Upper lobe of left lung (tissue), 6 donors: ENCODE results near the gene SLC11A2. TPM values are rescaled to one million over a fixed set of nuclear protein-coding genes. Genes with fewer than 3 reads are reported as not detected.

Source experiments
- ATAC-seq, 2 donors: fragments of 200-7000 bp; cut with Tn5 transposase; one replicate each; pipeline ENCODE4 v1.9.1; 2022; ENCODE audit warnings: mild to moderate bottlenecking in 2 of 2, moderate library complexity in 2 of 2; ENCODE audit not compliant: low FRiP score in 2 of 2
- DNase-seq, 2 donors: peaks; one replicate each; pipeline ENCODE4 v3.0.0-alpha.2; 2019 to 2020
- H3K27ac ChIP-seq, 4 donors: fragments of 200-600 bp; sonication (generic); one replicate each; pipeline ENCODE4 v1.5.1; 2016 to 2019
- H3K27me3 ChIP-seq, 4 donors: fragments of 200-600 bp; sonication (generic); one replicate each; pipeline ENCODE4 v1.5.1; 2017 to 2019
- H3K36me3 ChIP-seq, 4 donors: fragments of 200-600 bp; sonication (generic); one replicate each; pipeline ENCODE4 v1.5.1; 2016 to 2019
- H3K4me1 ChIP-seq, 4 donors: fragments of 200-600 bp; sonication (generic); one replicate each; pipeline ENCODE4 v1.5.1; 2018 to 2019
- H3K4me3 ChIP-seq, 4 donors: fragments of 200-600 bp; sonication (generic); one replicate each; pipeline ENCODE4 v1.5.1; 2017 to 2019; ENCODE audit warnings: mild to moderate bottlenecking in 2 of 4, moderate library complexity in 1 of 4
- H3K9me3 ChIP-seq, 4 donors: fragments of 200-600 bp; sonication (generic); one replicate each; pipeline ENCODE4 v1.5.1; 2018 to 2019
- EP300 ChIP-seq, 4 donors: sonication (generic); formaldehyde crosslinking; IDR thresholded peaks; one replicate each; pipeline ENCODE4 v1.5.1; 2017; ENCODE audit warnings: antibody characterized with exemption in 4 of 4, control low read depth in 2 of 4
- POLR2A ChIP-seq, 4 donors: fragments of 450-650 bp; IDR thresholded peaks; one replicate each; pipeline ENCODE4 v1.5.1; 2016 to 2017; ENCODE audit warnings: antibody characterized with exemption in 4 of 4, mild to moderate bottlenecking in 2 of 4
- POLR2AphosphoS5 ChIP-seq, 2 donors: sonication (generic); formaldehyde crosslinking; IDR thresholded peaks; one replicate each; pipeline ENCODE4 v1.5.1; 2017; ENCODE audit warnings: antibody characterized with exemption in 2 of 2
- WGBS, 2 donors: methylation state at CpG; one replicate each; pipeline ENCODE4 v1.1.5; 2017 to 2018; 5-methylcytosine and 5-hydroxymethylcytosine counted together
- total RNA-seq, 6 donors: library from RNA; depleted of rRNA in 4 of 6; stranded (reverse); fragments of >200 nt in 4 of 6; gene quantifications; one replicate each; pipeline versions ENCODE4 v1.1.0 to v1.2.1, GENCODE V29; 2016 to 2021
- TF ChIP-seq, protein P1 (sequence below), 6 experiments: fragments of 450-650 bp in 4 of 6; fragments of 200-600 bp in 2 of 6; sonication (generic) in 2 of 6; IDR thresholded peaks; one replicate each; pipeline ENCODE4 v1.5.1; 2016 to 2019; ENCODE audit warnings: antibody characterized with exemption in 6 of 6
- donor health status: DM: no; HTN: no; CAD: no; lungs with moderate emphysema.
- donor health status: DM: no; HTN: yes; CAD: no; lungs with severe emphysema.

SLC11A2 gene
- total RNA-seq, 6 donors from 2014 or later, result 67.3 to 110 (median 87.0) TPM

DNA sequence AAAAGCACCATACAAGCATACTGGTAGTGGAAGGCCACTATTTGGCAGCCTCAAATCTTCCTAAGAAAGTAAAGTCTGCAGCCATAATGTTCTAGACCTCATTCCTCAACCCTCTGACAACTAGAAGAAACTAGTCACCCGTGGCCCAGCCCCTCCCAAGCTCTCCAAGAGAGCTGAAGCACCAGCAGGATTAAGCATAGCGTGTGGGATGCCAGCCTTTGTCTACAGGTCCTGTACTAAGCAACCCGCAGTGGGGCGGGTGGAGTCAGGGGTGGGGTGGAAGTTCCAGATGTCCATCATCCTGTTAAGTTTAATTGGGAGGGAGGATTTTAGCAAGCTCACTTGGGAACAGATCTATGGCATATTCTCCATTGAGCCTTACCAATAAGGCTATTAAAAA lies 14.2 kb downstream of the SLC11A2 start:
- DNase-seq (peak in 1 of 2 donors; percentile 63), ATAC-seq (peak in 1 of 2 donors; percentile 58)
- peak overlapping the region in 3 of 4 donors; percentile 36 to 72 (median 53) for H3K27ac ChIP-seq
- H3K27me3 ChIP-seq, result no peaks in the 10 kb centered on the region
- WGBS, 2 donors, result 27 to 52% methylated on average over 4 of the region's 4 CpGs
- no peaks in the 10 kb centered on the region for H3K9me3 ChIP-seq
- H3K36me3 ChIP-seq, result peaks cover 0 to 15% (median 8%) of the 10 kb centered on the region in 4 donors
- peaks cover 26 to 52% (median 29%) of the 10 kb centered on the region in 4 donors for H3K4me1 ChIP-seq
- TF ChIP-seq EP300 (IDR thresholded peaks at IDR 0.05) (no peak), POLR2AphosphoS5 (IDR thresholded peaks at IDR 0.05) (no peak), POLR2A (IDR thresholded peaks at IDR 0.05) (no peak)
- TF ChIP-seq, protein P1, sequence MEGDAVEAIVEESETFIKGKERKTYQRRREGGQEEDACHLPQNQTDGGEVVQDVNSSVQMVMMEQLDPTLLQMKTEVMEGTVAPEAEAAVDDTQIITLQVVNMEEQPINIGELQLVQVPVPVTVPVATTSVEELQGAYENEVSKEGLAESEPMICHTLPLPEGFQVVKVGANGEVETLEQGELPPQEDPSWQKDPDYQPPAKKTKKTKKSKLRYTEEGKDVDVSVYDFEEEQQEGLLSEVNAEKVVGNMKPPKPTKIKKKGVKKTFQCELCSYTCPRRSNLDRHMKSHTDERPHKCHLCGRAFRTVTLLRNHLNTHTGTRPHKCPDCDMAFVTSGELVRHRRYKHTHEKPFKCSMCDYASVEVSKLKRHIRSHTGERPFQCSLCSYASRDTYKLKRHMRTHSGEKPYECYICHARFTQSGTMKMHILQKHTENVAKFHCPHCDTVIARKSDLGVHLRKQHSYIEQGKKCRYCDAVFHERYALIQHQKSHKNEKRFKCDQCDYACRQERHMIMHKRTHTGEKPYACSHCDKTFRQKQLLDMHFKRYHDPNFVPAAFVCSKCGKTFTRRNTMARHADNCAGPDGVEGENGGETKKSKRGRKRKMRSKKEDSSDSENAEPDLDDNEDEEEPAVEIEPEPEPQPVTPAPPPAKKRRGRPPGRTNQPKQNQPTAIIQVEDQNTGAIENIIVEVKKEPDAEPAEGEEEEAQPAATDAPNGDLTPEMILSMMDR (IDR thresholded peaks at IDR 0.05), result no peak
- H3K4me3 ChIP-seq, result no peak overlapping the region

DNA sequence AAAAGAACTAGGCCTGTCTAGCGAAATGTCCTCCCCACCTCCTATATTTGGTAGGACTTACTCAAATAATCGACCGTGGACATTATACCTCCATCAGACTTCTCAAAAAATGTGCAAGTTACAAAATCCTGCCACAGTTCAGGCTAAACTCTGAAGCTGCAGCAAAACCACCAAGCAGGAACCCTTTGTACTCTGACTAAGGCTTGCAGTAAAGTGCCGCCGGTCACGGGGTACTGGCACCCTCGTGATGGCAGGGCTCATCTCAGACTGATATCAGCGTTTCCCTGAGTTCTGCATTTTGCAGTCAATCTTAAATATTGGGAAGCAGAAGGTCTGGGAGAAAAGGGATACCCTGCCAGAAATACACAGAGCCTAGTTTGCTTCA lies 17.1 kb downstream of the SLC11A2 start:
- DNase-seq (peak in 1 of 2 donors; percentile 90), ATAC-seq (peak; percentile 76 to 85)
- H3K9me3 ChIP-seq, result no peaks in the 10 kb centered on the region
- peaks cover 4 to 37% (median 15%) of the 10 kb centered on the region in 4 donors for H3K36me3 ChIP-seq
- H3K4me1 ChIP-seq, result peaks cover 29 to 61% (median 30%) of the 10 kb centered on the region in 4 donors
- 34 to 66% methylated on average over 8 of the region's 8 CpGs for WGBS, 2 donors
- no peaks in the 10 kb centered on the region for H3K27me3 ChIP-seq
- H3K4me3 ChIP-seq, result peak overlapping the region in 2 of 4 donors; percentile 5 to 13
- TF ChIP-seq, protein P1 (IDR thresholded peaks at IDR 0.05), result no peak
- peak; percentile 14 to 58 for TF ChIP-seq POLR2AphosphoS5 (IDR thresholded peaks at IDR 0.05)
- peak in 1 of 4 donors; percentile 82 for TF ChIP-seq EP300 (IDR thresholded peaks at IDR 0.05)
- peak in 2 of 4 donors; percentile 21 to 67 for TF ChIP-seq POLR2A (IDR thresholded peaks at IDR 0.05)
- H3K27ac ChIP-seq, result peak overlapping the region; percentile 30 to 72 (median 53)

DNA sequence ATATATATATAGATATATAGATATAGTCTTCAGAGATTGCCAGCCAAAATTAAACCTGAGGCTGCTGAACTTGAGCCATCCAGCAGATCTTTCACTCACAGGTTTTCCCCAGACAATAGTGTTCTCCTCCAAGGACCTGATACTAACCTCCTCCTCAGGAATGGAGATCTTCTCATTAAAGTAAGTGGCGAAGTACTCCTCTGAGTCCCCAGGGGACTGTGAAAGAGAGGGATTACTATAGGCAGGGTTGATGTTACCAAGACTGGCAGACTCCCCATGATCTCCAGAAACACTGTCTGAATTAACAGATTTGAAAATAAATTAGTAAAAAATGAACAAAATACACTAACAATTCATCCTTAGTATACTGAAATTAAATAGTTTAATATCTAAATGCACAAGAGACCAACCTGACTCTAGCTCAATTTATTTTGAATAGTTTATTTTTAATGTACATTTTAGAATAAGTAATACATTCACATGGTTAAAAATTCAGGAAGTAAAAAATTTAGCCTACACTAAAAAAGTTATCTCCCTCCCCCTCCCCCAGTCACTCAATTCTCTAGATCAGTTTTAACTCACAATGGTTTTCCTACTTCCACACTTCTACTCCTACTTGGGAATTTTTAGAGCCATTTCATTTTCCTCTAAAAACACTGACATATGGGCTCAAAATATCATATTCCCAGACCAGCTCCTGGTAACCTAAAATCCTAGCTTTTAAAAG lies 17.7 kb downstream of the SLC11A2 start:
- peaks cover 24 to 55% (median 24%) of the 10 kb centered on the region in 4 donors for H3K4me1 ChIP-seq
- H3K9me3 ChIP-seq, result no peaks in the 10 kb centered on the region
- ATAC-seq (no peak), DNase-seq (no peak)
- H3K4me3 ChIP-seq, result peak overlapping the region in 2 of 4 donors; percentile 5 to 13
- H3K36me3 ChIP-seq, result peaks cover 7 to 43% (median 16%) of the 10 kb centered on the region in 4 donors
- TF ChIP-seq POLR2A (IDR thresholded peaks at IDR 0.05), result no peak
- TF ChIP-seq, protein P1 (IDR thresholded peaks at IDR 0.05), result no peak
- TF ChIP-seq EP300 (IDR thresholded peaks at IDR 0.05), result no peak
- TF ChIP-seq POLR2AphosphoS5 (IDR thresholded peaks at IDR 0.05), result no peak
- 93 to 96% methylated on average over 1 of the region's 1 CpG for WGBS, 2 donors
- H3K27me3 ChIP-seq, result no peaks in the 10 kb centered on the region
- peak overlapping the region; percentile 30 to 72 (median 53) for H3K27ac ChIP-seq

DNA sequence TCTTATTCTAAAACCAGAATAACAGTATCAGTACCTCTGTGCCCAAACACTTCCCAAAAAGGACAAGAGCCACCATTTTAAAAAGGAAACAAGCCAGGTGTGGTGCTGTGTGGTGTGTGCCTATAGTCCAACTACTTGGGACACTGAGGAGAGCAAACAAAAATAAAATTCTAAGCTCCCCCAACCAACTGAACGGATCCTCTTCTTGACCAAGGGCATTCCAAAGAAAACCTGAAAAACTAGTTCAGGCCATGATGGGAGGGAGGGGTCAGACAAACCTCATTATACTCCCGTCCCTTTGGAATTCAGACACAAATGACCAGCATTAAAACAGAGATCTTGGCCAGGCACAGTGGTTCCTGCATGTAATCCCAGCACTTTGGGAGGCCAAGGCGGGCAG lies 20.5 kb downstream of the SLC11A2 start:
- Histone ChIP-seq H3K9me3 (no peaks in the 10 kb centered on the region), H3K27me3 (no peaks in the 10 kb centered on the region), H3K4me1 (peaks cover 3 to 29% (median 6%) of the 10 kb centered on the region in 4 donors), H3K27ac (peak overlapping the region in 3 of 4 donors; percentile 23 to 63 (median 56)), H3K4me3 (no peak overlapping the region), H3K36me3 (peaks cover 7 to 70% (median 24%) of the 10 kb centered on the region in 4 donors)
- peak in 1 of 2 donors; percentile 38 for DNase-seq
- ATAC-seq, result peak in 1 of 2 donors; percentile 68
- TF ChIP-seq POLR2AphosphoS5 (IDR thresholded peaks at IDR 0.05) (no peak), POLR2A (IDR thresholded peaks at IDR 0.05) (peak in 1 of 4 donors; percentile 10)
- WGBS, 2 donors, result 69 to 90% methylated on average over 3 of the region's 3 CpGs

DNA sequence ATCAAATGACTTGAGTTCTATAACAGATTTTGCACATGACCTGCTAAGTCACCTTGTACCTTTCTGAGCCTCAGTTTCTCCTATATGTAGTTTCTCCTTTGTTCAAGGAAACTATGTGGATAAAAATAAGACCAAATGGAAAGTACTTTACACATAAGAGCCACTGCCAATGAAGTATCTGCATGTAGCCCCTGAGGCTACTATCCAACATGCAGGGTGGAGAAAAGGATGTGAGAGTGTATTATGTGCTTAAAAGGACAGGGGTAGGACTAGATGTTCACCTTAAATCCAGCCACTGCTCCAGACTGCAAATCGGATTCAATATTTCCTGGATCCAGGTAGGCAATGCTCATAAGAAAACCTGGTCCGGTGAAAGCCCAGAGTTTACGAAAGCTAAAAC lies 21.2 kb downstream of the SLC11A2 start:
- WGBS, 2 donors, result 90 to 93% methylated on average over 3 of the region's 3 CpGs
- Histone ChIP-seq H3K36me3 (peaks cover 7 to 77% (median 30%) of the 10 kb centered on the region in 4 donors), H3K4me3 (no peak overlapping the region), H3K9me3 (no peaks in the 10 kb centered on the region), H3K4me1 (peaks cover 3 to 27% (median 6%) of the 10 kb centered on the region in 4 donors), H3K27me3 (no peaks in the 10 kb centered on the region), H3K27ac (peak overlapping the region in 2 of 4 donors; percentile 56 to 63)
- no peak for ATAC-seq
- TF ChIP-seq, protein P1 (IDR thresholded peaks at IDR 0.05), result no peak
- no peak for TF ChIP-seq POLR2A (IDR thresholded peaks at IDR 0.05)
- no peak for TF ChIP-seq POLR2AphosphoS5 (IDR thresholded peaks at IDR 0.05)
- TF ChIP-seq EP300 (IDR thresholded peaks at IDR 0.05), result no peak
- DNase-seq, result no peak
